RWPE1 (cell line): Measurements from ENCODE around the gene SLC2A13.

ENCODE experiments used
- CTCF ChIA-PET: fragments of 350-600 bp; sonication (Branson Sonifier 250); formaldehyde crosslinking; extraction: SDS; loops from one replicate; lab custom pipeline; 2021; lab: Yijun Ruan, JAX
- POLR2A ChIA-PET: fragments of 400-600 bp; formaldehyde crosslinking; extraction: SDS; loops from one replicate; lab custom pipeline; 2020; ENCODE audit warnings: antibody characterized with exemption; ENCODE audit not compliant: low non-redundant PET; lab: Yijun Ruan, JAX
- DNase-seq: peaks from one replicate; pipeline ENCODE4 v3.0.0; 2012; ENCODE audit warnings: low spot score
- H3K27ac ChIP-seq: fragments of 450-650 bp; 2 replicates; pipeline ENCODE4 v1.5.1; 2017
- CTCF ChIP-seq: fragments of 450-650 bp; conservative IDR thresholded peaks from 2 replicates; pipeline ENCODE4 v1.5.1; 2017; ENCODE audit warnings: low read depth, mild to moderate bottlenecking

SLC2A13 gene

GRCh38 chr12:40127408-40127807, 21.5 kb upstream of the SLC2A13 start:
- no peak for DNase-seq
- ChIA-PET POLR2A (no interaction called here), CTCF (interaction anchor here (0.6 to 0.9 kb wide), 2 partner anchors 137 to 392 kb away, joined by 3 read pairs; no protein-coding TSS in a partner anchor)
- no peak for TF ChIP-seq CTCF
- no peak overlapping the region for H3K27ac ChIP-seq

DNA sequence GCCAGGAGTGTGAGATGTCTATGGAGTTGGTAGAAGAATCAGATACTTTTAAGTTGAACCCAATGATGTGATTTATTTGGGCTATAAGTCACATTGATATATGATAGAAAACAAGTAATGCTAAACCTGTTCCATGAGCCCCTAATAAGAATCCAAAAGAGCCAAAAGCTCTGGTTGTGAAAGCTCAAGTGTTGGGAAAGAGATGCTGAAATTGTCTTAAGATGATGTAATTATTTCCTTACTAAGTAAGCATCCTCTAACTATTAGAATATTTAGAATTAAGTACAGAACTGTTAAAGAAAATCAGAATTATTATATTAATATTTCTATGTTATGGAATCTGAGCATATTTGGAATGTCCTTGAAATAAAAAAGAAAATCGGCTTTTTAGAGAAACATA, 17.6 kb upstream of the SLC2A13 start:
- POLR2A ChIA-PET, result no interaction called here

DNA sequence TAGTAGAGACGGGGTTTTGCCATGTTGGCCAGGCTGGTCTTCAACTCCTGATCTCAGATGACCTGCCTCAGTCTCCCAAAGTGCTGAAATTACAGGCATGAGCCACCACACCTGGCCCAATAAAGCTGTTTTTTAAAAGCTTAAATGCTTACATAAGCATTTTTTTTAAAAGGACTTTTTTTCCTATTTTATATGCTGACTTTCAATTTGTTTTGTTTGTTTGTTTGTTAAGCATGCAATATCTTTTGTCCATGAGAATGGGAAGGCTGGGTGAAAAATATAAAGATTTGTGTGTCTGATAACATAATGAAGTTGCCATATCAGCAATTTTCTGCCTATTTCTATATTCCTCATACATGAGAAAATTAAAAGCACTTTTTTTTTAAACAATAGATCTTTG, 17.0 kb upstream of the SLC2A13 start:
- CTCF ChIA-PET, result interaction anchor here (0.7 kb wide), 1 partner anchor 565 kb away, joined by 3 read pairs; no protein-coding TSS in a partner anchor
- POLR2A ChIA-PET, result no interaction called here
- DNase-seq, result no peak
- TF ChIP-seq CTCF, result no peak
- no peak overlapping the region for H3K27ac ChIP-seq

More for the DNA sequence above, 17.6 kb upstream of the SLC2A13 start:
- H3K27ac ChIP-seq, result no peak overlapping the region
- DNase-seq, result no peak
- TF ChIP-seq CTCF, result no peak
- CTCF ChIA-PET, result no interaction called here

DNA sequence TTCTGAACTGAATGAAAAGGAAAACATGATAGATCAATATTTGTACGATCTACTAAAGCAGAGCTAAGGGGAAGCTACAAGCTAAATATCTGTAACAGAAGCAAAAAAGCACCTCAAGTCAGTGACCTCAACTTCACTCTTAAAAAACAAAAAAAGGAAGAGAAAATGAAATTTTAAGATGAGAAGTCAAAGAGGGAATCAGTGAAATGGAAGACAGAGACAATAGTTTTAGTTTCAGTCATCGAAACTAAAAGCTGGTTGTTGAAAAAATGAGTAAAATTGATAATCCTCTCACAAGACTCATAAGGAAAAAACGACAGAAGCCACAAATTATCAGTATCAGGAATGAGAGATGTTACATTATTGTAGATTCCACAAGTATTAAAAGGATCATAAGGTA, 11.9 kb upstream of the SLC2A13 start:
- no peak for DNase-seq
- CTCF ChIA-PET, result interaction anchor here (0.6 kb wide), 1 partner anchor 332 kb away, joined by 4 read pairs; no protein-coding TSS in a partner anchor
- no peak overlapping the region for H3K27ac ChIP-seq
- TF ChIP-seq CTCF, result no peak
- POLR2A ChIA-PET, result no interaction called here

DNA sequence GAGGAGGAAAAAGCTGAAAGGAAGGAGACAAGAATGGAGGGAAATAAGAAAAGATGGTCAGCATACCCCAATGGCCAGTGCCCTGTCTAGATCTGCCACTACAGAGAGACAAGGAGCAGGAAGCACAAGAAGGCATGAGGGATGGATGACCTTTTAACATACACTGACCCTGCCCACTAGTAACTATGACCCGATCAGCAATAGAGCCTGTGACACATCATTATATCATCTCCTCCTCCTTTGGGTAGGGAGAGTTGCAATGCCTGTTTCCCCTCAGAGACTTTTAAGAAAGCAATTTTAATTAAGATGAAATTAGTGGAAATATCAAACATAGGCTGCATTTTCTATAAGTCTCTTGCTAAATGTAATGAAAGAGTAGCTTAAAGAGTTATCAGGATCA, 4.7 kb upstream of the SLC2A13 start:
- no peak for DNase-seq
- H3K27ac ChIP-seq, result no peak overlapping the region
- ChIA-PET CTCF (interaction anchor here (1.1 kb wide), 1 partner anchor 99 kb away, joined by 3 read pairs; no protein-coding TSS in a partner anchor), POLR2A (no interaction called here)
- TF ChIP-seq CTCF, result no peak

DNA sequence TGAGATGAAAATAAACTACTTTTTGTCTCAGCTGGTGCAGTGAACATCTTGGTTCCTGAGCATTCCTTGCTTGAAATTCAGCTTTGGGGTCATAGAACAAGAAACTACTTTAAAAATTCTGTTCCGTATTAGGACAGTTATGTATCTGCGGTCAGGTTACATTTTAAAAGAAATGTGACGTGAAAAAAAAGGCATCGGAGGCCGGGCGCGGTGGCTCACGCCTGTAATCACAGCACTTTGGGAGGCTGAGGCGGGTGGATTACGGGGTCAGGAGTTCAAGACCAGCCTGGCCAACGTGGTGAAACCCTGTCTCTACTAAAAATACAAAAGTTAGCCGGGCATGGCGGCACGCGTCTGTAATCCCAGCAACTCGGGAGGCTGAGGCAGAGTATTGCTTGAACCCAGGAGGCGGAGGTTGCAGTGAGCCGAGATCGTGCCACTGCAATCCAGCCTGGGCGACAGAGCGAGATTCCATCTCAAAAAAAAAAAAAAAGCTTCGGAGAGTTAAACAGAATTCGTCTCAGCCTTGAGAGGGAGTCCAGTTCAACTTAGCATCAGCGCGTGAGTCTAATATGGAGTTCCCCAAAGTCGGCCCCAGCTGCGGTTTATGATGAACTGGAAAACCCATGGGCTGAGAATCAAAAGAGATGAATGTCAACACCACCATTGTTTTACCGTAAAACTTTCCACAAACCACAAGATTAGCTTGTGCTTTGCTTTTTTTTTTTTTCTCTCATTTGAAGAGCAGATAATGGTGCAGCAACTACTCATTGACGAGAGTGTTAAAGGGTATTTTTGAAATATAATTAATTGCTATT, 2.1 kb upstream of the SLC2A13 start:
- no peak for DNase-seq
- no peak overlapping the region for H3K27ac ChIP-seq
- POLR2A ChIA-PET, result no interaction called here
- peak; percentile 48 for TF ChIP-seq CTCF
- CTCF ChIA-PET, result interaction anchor here (3.6 kb wide), 1 partner anchor 97 kb away, joined by 25 read pairs; no protein-coding TSS in a partner anchor
